ENCODE data around the gene AGPAT1. TPM values are rescaled to one million over a fixed set of nuclear protein-coding genes. Genes with fewer than 3 reads are reported as not detected.
"Not testable (repeated sequence)": the region's sequence is repeated elsewhere in the genome, so short reads cannot be mapped to it uniquely, and the experiment has no call there.

The AGPAT1 gene
- polyA plus RNA-seq, 1 of the 3 experiments (the other 2 are of a cell fraction): 118 TPM

DNA sequence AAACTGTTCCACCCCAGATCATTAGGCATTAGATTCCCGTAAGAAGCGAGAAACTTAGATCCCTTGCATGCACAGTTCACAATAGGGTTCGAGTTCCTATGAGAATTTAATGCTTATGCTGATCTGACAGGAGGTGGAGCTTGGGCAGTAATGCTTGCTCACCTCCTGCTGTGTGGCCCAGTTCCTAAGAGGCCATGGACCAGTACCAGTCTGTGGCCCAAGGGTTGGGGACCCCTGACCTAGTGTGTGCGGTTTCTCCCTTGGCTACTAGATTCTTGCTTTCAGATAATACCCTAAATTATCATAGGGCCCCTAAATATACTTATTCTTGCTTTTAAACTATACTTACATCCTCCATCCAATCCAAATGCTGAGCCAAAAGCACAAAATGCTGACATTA, 18.5 kb upstream of the AGPAT1 start:
- no peaks in the 10 kb centered on the region for H3K27me3 ChIP-seq (ENCODE audit: insufficient read depth)
- peaks cover 3% of the 10 kb centered on the region for H3K79me2 ChIP-seq (ENCODE audit: insufficient read depth)
- H3K4me1 ChIP-seq (ENCODE audit: control insufficient read depth in 1 of 2, insufficient read depth in 2 of 2, low read depth in 1 of 2, low read length in 1 of 2): peaks cover 6 to 26% of the 10 kb centered on the region in 2 experiments; a peak in 1 of 4 replicates
- TF ChIP-seq, protein P1, sequence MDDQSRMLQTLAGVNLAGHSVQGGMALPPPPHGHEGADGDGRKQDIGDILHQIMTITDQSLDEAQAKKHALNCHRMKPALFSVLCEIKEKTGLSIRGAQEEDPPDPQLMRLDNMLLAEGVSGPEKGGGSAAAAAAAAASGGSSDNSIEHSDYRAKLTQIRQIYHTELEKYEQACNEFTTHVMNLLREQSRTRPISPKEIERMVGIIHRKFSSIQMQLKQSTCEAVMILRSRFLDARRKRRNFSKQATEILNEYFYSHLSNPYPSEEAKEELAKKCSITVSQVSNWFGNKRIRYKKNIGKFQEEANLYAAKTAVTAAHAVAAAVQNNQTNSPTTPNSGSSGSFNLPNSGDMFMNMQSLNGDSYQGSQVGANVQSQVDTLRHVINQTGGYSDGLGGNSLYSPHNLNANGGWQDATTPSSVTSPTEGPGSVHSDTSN (IDR thresholded peaks at IDR 0.05): no peak
- TF ChIP-seq EZH2phosphoT487 (IDR thresholded peaks at IDR 0.05; ENCODE audit: borderline replicate concordance, low read depth): no peak
- TF ChIP-seq MEF2A (IDR thresholded peaks at IDR 0.05; ENCODE audit: borderline replicate concordance, low read depth): no peak
- H2AFZ ChIP-seq (ENCODE audit: low read depth): no peak overlapping the region
- peaks cover 15% of the 10 kb centered on the region for H3F3A ChIP-seq (replicated peaks; ENCODE audit: insufficient read depth)
- no peak overlapping the region for H3K4me3 ChIP-seq (ENCODE audit: low read depth in 2 of 2, low read length in 1 of 2)
- H3K27ac ChIP-seq (ENCODE audit: low read depth in 2 of 2, low read length in 1 of 2): peak overlapping the region in 1 of 2 experiments; percentile 100; a peak in 2 of 4 replicates
- no peaks in the 10 kb centered on the region for H3K9me3 ChIP-seq
- ChIA-PET POLR2A (interaction anchor here (1.6 to 2.2 kb wide), 2 partner anchors 17 to 66 kb away, joined by 4 to 16 read pairs; partner anchors contain the start of gene ATF6B), CTCF (interaction anchor here (0.9 to 2.3 kb wide), 5 partner anchors 12 to 644 kb away, joined by 3 to 17 read pairs (median 5); partner anchors contain the start of genes ATF6B, FKBPL and TAP2)
- H3K9me2 ChIP-seq: no peaks in the 10 kb centered on the region
- no peaks in the 10 kb centered on the region for H4K20me1 ChIP-seq (ENCODE audit: insufficient read depth)
- no peak for DNase-seq
- WGBS (ENCODE audit: low lambda C conversion rate): 88% methylated on average over 4 of the region's 4 CpGs
- no peaks in the 10 kb centered on the region for H3K36me3 ChIP-seq (replicated peaks in 1 of 2; ENCODE audit: control insufficient read depth in 1 of 2, insufficient read depth in 2 of 2, low read length in 1 of 2)
- peak overlapping the region; percentile 88 for H3K4me2 ChIP-seq
- H3K9ac ChIP-seq: no peak overlapping the region

DNA sequence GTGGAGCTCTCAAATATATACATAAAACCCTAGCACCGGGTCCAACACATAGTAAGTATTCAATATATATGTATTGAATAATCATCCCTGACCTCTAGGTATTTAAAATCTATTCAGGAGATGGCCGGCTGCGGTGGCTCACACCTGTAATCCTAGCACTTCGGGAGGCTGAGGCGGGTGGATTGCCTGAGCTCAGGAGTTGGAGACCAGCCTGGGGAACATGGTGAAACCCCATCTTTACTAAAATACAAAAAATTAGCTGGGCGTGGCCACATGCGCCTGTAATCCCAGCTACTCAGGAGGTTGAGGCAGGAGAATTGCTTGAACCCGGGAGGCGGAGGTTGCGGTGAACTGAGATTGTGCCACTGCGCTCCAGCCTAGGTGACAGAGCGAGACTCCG, 17.2 kb upstream of the AGPAT1 start:
- DNase-seq; H3K4me2 ChIP-seq; H3K27ac ChIP-seq (ENCODE audit: low read depth in 2 of 2, low read length in 1 of 2); H3K36me3 ChIP-seq (replicated peaks in 1 of 2; ENCODE audit: control insufficient read depth in 1 of 2, insufficient read depth in 2 of 2, low read length in 1 of 2); H3K27me3 ChIP-seq (ENCODE audit: insufficient read depth); H3K9me2 ChIP-seq; H3K9ac ChIP-seq; POLR2A ChIA-PET; H3K9me3 ChIP-seq; H4K20me1 ChIP-seq (ENCODE audit: insufficient read depth); H3K4me3 ChIP-seq (ENCODE audit: low read depth in 2 of 2, low read length in 1 of 2); H2AFZ ChIP-seq (ENCODE audit: low read depth): not testable (repeated sequence)
- Histone ChIP-seq H3F3A (replicated peaks; ENCODE audit: insufficient read depth) (peaks cover 15% of the 10 kb centered on the region), H3K79me2 (ENCODE audit: insufficient read depth) (peaks cover 16% of the 10 kb centered on the region), H3K4me1 (ENCODE audit: control insufficient read depth in 1 of 2, insufficient read depth in 2 of 2, low read depth in 1 of 2, low read length in 1 of 2) (peaks cover 6 to 34% of the 10 kb centered on the region in 2 experiments; a peak in 1 of 4 replicates)
- WGBS (ENCODE audit: low lambda C conversion rate): 85% methylated on average over 12 of the region's 13 CpGs
- CTCF ChIA-PET: interaction anchor here (1.6 kb wide), 1 partner anchor 74 kb away, joined by 4 read pairs; no protein-coding TSS in a partner anchor

DNA sequence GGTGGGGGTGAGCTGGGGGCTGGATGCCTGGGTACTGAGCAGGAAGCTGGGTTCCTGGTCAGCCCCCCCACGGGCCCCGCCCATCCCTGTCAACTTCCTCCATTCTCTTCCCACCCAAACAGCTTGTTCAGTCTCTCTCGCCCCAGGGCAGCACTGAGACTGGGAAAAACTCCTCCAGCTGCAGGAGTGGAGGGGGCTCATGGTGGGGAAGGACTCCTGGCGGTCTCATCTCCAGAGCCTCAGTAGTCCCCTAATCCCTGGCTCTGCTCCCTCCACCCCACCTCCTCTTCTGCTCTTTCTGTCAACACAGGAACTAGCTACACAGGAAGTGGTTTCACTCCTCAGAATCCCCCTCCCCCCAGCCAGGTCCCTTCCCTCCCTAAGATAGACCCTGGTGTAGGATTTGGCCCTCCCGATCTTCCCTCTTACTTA, 16.7 kb upstream of the AGPAT1 start, which contains the start of gene GPSM3:
GPSM3 (minus strand) TSS at position 36 of the 432 bp plus-strand sequence. CDS start 130 bp downstream, outside the sequence.
- H4K20me1 ChIP-seq (ENCODE audit: insufficient read depth): no peaks in the 10 kb centered on the region
- H3K27ac ChIP-seq (ENCODE audit: low read depth in 2 of 2, low read length in 1 of 2): peak within 1 kb of the TSS in 1 of 2 experiments; percentile 29; a peak in 1 of 4 replicates
- CTCF ChIA-PET: interaction anchor here (1.6 kb wide), 1 partner anchor 74 kb away, joined by 4 read pairs; no protein-coding TSS in a partner anchor
- no peaks in the 10 kb centered on the region for H3K9me3 ChIP-seq
- no peaks in the 10 kb centered on the region for H3K9me2 ChIP-seq
- POLR2A ChIA-PET: no interaction called here
- peaks cover 21% of the 10 kb centered on the region for H3K79me2 ChIP-seq (ENCODE audit: insufficient read depth)
- H3K4me2 ChIP-seq: 0 out of 2 replicates have a peak within 1 kb of the TSS, but pooled peaks have one; percentile 10
- H3F3A ChIP-seq (replicated peaks; ENCODE audit: insufficient read depth): peaks cover 15% of the 10 kb centered on the region
- DNase-seq: no peak
- no peak within 1 kb of the TSS for H3K9ac ChIP-seq
- H3K36me3 ChIP-seq (replicated peaks in 1 of 2; ENCODE audit: control insufficient read depth in 1 of 2, insufficient read depth in 2 of 2, low read length in 1 of 2): peaks cover 1 to 2% of the 10 kb centered on the region in 2 experiments
- H3K4me3 ChIP-seq (ENCODE audit: low read depth in 2 of 2, low read length in 1 of 2): no peak within 1 kb of the TSS
- H2AFZ ChIP-seq (ENCODE audit: low read depth): no peak within 1 kb of the TSS
- 83% methylated on average over 4 of the region's 5 CpGs for WGBS (ENCODE audit: low lambda C conversion rate)
- no peaks in the 10 kb centered on the region for H3K27me3 ChIP-seq (ENCODE audit: insufficient read depth)
- TF ChIP-seq, protein P2, sequence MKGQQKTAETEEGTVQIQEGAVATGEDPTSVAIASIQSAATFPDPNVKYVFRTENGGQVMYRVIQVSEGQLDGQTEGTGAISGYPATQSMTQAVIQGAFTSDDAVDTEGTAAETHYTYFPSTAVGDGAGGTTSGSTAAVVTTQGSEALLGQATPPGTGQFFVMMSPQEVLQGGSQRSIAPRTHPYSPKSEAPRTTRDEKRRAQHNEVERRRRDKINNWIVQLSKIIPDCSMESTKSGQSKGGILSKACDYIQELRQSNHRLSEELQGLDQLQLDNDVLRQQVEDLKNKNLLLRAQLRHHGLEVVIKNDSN (IDR thresholded peaks at IDR 0.05; ENCODE audit: borderline replicate concordance, low read depth): no peak
- peak; percentile 35; the same call in 1 of the 2 replicates for TF ChIP-seq GABPA (IDR thresholded peaks at IDR 0.05; ENCODE audit: low read depth)
- peaks cover 6 to 34% of the 10 kb centered on the region in 2 experiments; a peak in 1 of 4 replicates for H3K4me1 ChIP-seq (ENCODE audit: control insufficient read depth in 1 of 2, insufficient read depth in 2 of 2, low read depth in 1 of 2, low read length in 1 of 2)

Data from SK-N-SH (cell line).